GM12878 (cell line): ENCODE results near the gene CDH15. TPM values are rescaled to one million over a fixed set of nuclear protein-coding genes. Genes with fewer than 3 reads are reported as not detected.

Experiments
- ATAC-seq: fragments of 200-7000 bp; cut with Tn5 transposase; 3 replicates; pipeline ENCODE4 v1.9.1; 2020; ENCODE audit warnings: mild to moderate bottlenecking, moderate library complexity
- BruUV-seq: library from RNA; stranded (reverse); fragments of 400-500 nt; replicated peaks from 2 replicates; lab custom pipeline; 2021; lab: Mats Ljungman, UMichigan
- CTCF ChIA-PET: fragments of 300-600 bp; sonication (Branson Sonifier 250); formaldehyde crosslinking; extraction: SDS; loops from one replicate; lab custom pipeline; 2021; ENCODE audit warnings: inconsistent platforms; lab: Yijun Ruan, JAX
- POLR2A ChIA-PET: fragments of 350-600 bp; formaldehyde crosslinking; extraction: SDS; loops from one replicate; lab custom pipeline; 2021; ENCODE audit warnings: inconsistent platforms; lab: Charles Lee
- RAD21 ChIA-PET: fragments of 300-600 bp; sonication (Branson Sonifier 250); formaldehyde crosslinking; loops from one replicate; lab custom pipeline; 2023; ENCODE audit warnings: antibody characterized with exemption; ENCODE audit not compliant: unreplicated experiment; lab: Charles Lee
- SMC1A ChIA-PET: fragments of 300-600 bp; sonication (Branson Sonifier 250); formaldehyde crosslinking; loops from one replicate; lab custom pipeline; 2023; ENCODE audit not compliant: unreplicated experiment, uncharacterized antibody; lab: Charles Lee
- DNase-seq: peaks from one replicate; pipeline ENCODE4 v3.0.0-alpha.2; 2011; ENCODE audit warnings: low read depth, low spot score
- FAIRE-seq: peaks from 3 replicates; lab custom pipeline; 2011; peaks lifted over from hg19 to GRCh38; lab: Jason Lieb, UNC
- H2AFZ ChIP-seq: 2 replicates; pipeline ENCODE4 v1.6.0; 2011; ENCODE audit warnings: low read depth, low read length, control low read depth; ENCODE audit not compliant: control insufficient read depth
- H3K27ac ChIP-seq: 2 replicates; pipeline ENCODE4 v1.5.1; 2011; ENCODE audit warnings: control low read depth; ENCODE audit not compliant: control insufficient read depth, insufficient read depth
- H3K27me3 ChIP-seq, 2 experiments: replicated peaks in 1 of 2; 2 replicates each; pipeline versions ENCODE4 v1.6.0 to v1.6.1; 2011; ENCODE audit warnings: low read length in 1 of 2; ENCODE audit not compliant: control insufficient read depth in 2 of 2, insufficient read depth in 2 of 2
- H3K36me3 ChIP-seq, 2 experiments: 2 replicates each; pipeline ENCODE4 v1.5.1; 2011; ENCODE audit warnings: low read length in 1 of 2; ENCODE audit not compliant: control insufficient read depth in 2 of 2, insufficient read depth in 2 of 2
- H3K4me1 ChIP-seq: 2 replicates; pipeline ENCODE4 v1.6.1; 2011; ENCODE audit warnings: mild to moderate bottlenecking, low read length, moderate library complexity, mixed read lengths; ENCODE audit not compliant: control insufficient read depth, insufficient read depth
- H3K4me2 ChIP-seq: 2 replicates; pipeline ENCODE4 v1.6.0; 2011; ENCODE audit warnings: control low read depth; ENCODE audit not compliant: control insufficient read depth, insufficient read depth
- H3K4me3 ChIP-seq: fragments of 200-600 bp; sonication (generic); 2 replicates; pipeline ENCODE4 v1.5.1; 2016
- H3K79me2 ChIP-seq: 2 replicates; pipeline ENCODE4 v1.6.0; 2011; ENCODE audit warnings: low read length; ENCODE audit not compliant: control insufficient read depth, insufficient read depth
- H3K9ac ChIP-seq: 2 replicates; pipeline ENCODE4 v1.8.0; 2011; ENCODE audit warnings: low read length, control low read depth, mixed read lengths; ENCODE audit not compliant: control insufficient read depth, insufficient read depth
- H3K9me3 ChIP-seq: replicated peaks from 3 replicates; pipeline ENCODE4 v1.5.1; 2011; ENCODE audit warnings: mild to moderate bottlenecking, low read length; ENCODE audit not compliant: control insufficient read depth, insufficient read depth
- H4K20me1 ChIP-seq: 2 replicates; pipeline ENCODE4 v1.6.0; 2011; ENCODE audit not compliant: control insufficient read depth, insufficient read depth
- ASH2L ChIP-seq: fragments of 300-600, 200-600 bp; sonication (generic); IDR thresholded peaks from 2 replicates; pipeline ENCODE4 v1.6.1; 2017; ENCODE audit warnings: low read depth, mild to moderate bottlenecking, borderline replicate concordance
- MYC ChIP-seq: IDR thresholded peaks from 2 replicates; pipeline ENCODE4 v1.6.1; 2011; ENCODE audit warnings: mild to moderate bottlenecking, low read length, moderate library complexity, inconsistent platforms; ENCODE audit not compliant: insufficient read depth, insufficient replicate concordance, insufficient read length, severe bottlenecking
- SMAD1 ChIP-seq: fragments of 450-650 bp; IDR thresholded peaks from 2 replicates; pipeline ENCODE4 v1.6.1; 2018; ENCODE audit warnings: mild to moderate bottlenecking, low read depth; ENCODE audit not compliant: partially characterized antibody
- SREBF2 ChIP-seq: IDR thresholded peaks from 2 replicates; pipeline ENCODE4 v1.6.1; 2012; ENCODE audit warnings: mild to moderate bottlenecking, low read length
- TAF1 ChIP-seq: IDR thresholded peaks from 2 replicates; pipeline ENCODE4 v1.6.1; 2011; ENCODE audit warnings: mild to moderate bottlenecking, low read depth, low read length, borderline replicate concordance
- WGBS: methylation state at CpG from one replicate; pipeline ENCODE4 v1.1.6; 2016; ENCODE audit warnings: low lambda C conversion rate; ENCODE audit not compliant: insufficient replicate concordance, insufficient coverage; ENCODE audit errors: missing lambda C conversion rate; 5-methylcytosine and 5-hydroxymethylcytosine counted together
- in situ Hi-C: fragments of 300-500 bp; cut with MboI; formaldehyde crosslinking; loops from 9 replicates; pipeline ENCODE4 v1.14.3; 2018; ENCODE audit warnings: mixed read lengths
- intact Hi-C: fragments of 100-400 bp; cut with micrococcal nuclease; formaldehyde crosslinking; loops from one replicate; pipeline ENCODE4 v1.14.2; 2022; ENCODE audit not compliant: unreplicated experiment
- polyA plus RNA-seq, 11 experiments: library from polyadenylated mRNA; depleted of rRNA in 4 of 11; unstranded in 6 of 11; stranded (reverse) in 5 of 11; fragments of >200 nt; fragmentation: Nextera tagmentation in 4 of 11; fragmentation: Illumina TruSeq in 1 of 11; extraction: Ambion mirVana in 4 of 11; extraction: Trizol in 1 of 11; gene quantifications; 1 replicate in 1 of 11; 2 replicates in 10 of 11; pipeline versions ENCODE4 v1.2.1 to v1.2.3, GENCODE V29; 2011 to 2016; ENCODE audit warnings: inconsistent platforms in 2 of 11, missing spikeins in 2 of 11, low read depth in 1 of 11
- total RNA-seq, 4 experiments: library from RNA; depleted of rRNA in 3 of 4; stranded (reverse); fragments of >200 nt in 3 of 4; fragmentation: Illumina TruSeq in 1 of 4; extraction: Trizol in 1 of 4; gene quantifications; 2 replicates each; pipeline versions ENCODE4 v1.2.1 to v1.2.3, GENCODE V29; 2013 to 2021

CDH15 gene
- total and polyA plus RNA-seq, 10 of the 15 experiments (the other 5 are each of a cell fraction or from before 2014, with no cell fraction given) = 0.02 to 0.06 TPM; not detected in 8

- POLR2A ChIA-PET = no interaction called here
- Histone ChIP-seq H3K9me3 (no peaks in the 10 kb centered on the region), H3K9ac (no peak overlapping the region), H3K79me2 (no peaks in the 10 kb centered on the region), H3K27ac (no peak overlapping the region), H2AFZ (no peak overlapping the region), H3K27me3 (no peaks in the 10 kb centered on the region), H3K4me3 (no peak overlapping the region), H3K4me2 (no peak overlapping the region), H3K4me1 (no peaks in the 10 kb centered on the region), H4K20me1 (no peaks in the 10 kb centered on the region), H3K36me3 (no peaks in the 10 kb centered on the region)
- in situ Hi-C loops = no loop called here
- CTCF ChIA-PET = no interaction called here
- FAIRE-seq (no peak), DNase-seq (no peak), ATAC-seq (peak; percentile 56)
- intact Hi-C loops = no loop called here
- RAD21 ChIA-PET = no interaction called here
- no TSS peak for BruUV-seq
- TF ChIP-seq SREBF2 = no peak
- no peak for TF ChIP-seq TAF1
- no peak for TF ChIP-seq SMAD1
- TF ChIP-seq MYC = no peak
- no peak for TF ChIP-seq ASH2L
- 78% methylated on average over 47 of the region's 48 CpGs for WGBS
- SMC1A ChIA-PET = interaction anchor here (0.5 kb wide), 1 partner anchor 261 kb away, joined by 3 read pairs; no protein-coding TSS in a partner anchor
Measured at GRCh38 chr16:89184933-89185794, 13.6 kb downstream of the CDH15 start.
